NB4 (cell line): ENCODE data around the gene DCTN2.

Experiments
- DNase-seq: peaks from one replicate; pipeline ENCODE4 v3.0.0; 2010; ENCODE audit warnings: low read depth
- H3K4me3 ChIP-seq: one replicate; pipeline ENCODE4 v1.5.1; 2011; ENCODE audit warnings: mild to moderate bottlenecking, low read depth, low read length, moderate library complexity
- CTCF ChIP-seq: IDR thresholded peaks from one replicate; pipeline ENCODE4 v1.5.1; 2012; ENCODE audit warnings: low read depth, low read length
- MYC ChIP-seq: IDR thresholded peaks from 2 replicates; pipeline ENCODE4 v1.6.1; 2011; ENCODE audit warnings: low read depth, low read length
- POLR2A ChIP-seq: IDR thresholded peaks from 2 replicates; pipeline ENCODE4 v1.6.1; 2011; ENCODE audit warnings: mild to moderate bottlenecking; ENCODE audit not compliant: insufficient read length; ENCODE audit errors: extremely low read depth
- TF ChIP-seq, protein P1 (sequence below): IDR thresholded peaks from 2 replicates; pipeline ENCODE4 v1.6.1; 2011; ENCODE audit warnings: low read depth, low read length

DCTN2 gene

GRCh38 chr12:57552306-57552651, 5.3 kb upstream of the DCTN2 start:
- no peak for DNase-seq
- H3K4me3 ChIP-seq = no peak overlapping the region
- no peak for TF ChIP-seq CTCF

DNA sequence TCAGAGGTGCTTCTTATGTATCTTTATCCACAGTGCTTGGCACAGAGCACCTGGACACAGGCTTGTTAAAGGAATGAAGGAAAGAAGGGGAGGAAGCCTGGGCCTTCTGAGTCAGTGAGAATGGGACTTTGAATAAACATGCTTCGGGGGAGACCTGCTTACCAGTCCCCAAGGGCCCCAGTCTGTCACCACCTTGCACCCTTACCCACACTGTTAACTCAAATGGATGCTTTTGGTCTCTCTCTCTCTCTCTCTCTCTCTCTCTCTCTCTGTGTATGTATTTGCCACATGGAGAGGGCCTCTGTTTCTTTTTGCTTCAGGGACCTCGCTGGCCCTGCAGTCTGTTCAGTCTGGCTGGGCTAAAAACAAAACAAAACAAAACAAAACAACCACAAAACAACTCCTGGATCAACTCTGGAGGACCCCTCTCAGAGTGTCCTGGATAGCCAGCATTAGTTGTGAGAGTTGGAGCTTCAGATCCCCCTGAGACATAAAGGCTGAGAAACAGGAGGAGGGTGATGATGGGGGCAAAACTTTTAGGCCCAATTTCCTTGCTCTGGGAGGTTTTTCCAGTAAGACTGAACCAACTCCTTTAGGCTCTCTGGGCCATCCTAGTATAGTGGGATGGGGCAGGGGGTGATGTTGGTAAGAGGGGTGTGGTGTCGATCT, 4.8 kb upstream of the DCTN2 start:
- DNase-seq = no peak
- no peak for TF ChIP-seq MYC
- TF ChIP-seq, protein P1, sequence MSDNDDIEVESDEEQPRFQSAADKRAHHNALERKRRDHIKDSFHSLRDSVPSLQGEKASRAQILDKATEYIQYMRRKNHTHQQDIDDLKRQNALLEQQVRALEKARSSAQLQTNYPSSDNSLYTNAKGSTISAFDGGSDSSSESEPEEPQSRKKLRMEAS = no peak
- no peak for TF ChIP-seq CTCF
- no peak for TF ChIP-seq POLR2A
- H3K4me3 ChIP-seq = no peak overlapping the region

- no peak overlapping the region for H3K4me3 ChIP-seq
- no peak for DNase-seq
- TF ChIP-seq MYC (no peak), CTCF (no peak), POLR2A (no peak)
- TF ChIP-seq, protein P1 = no peak
Measured at GRCh38 chr12:57550641-57551549, 3.9 kb upstream of the DCTN2 start.

DNA sequence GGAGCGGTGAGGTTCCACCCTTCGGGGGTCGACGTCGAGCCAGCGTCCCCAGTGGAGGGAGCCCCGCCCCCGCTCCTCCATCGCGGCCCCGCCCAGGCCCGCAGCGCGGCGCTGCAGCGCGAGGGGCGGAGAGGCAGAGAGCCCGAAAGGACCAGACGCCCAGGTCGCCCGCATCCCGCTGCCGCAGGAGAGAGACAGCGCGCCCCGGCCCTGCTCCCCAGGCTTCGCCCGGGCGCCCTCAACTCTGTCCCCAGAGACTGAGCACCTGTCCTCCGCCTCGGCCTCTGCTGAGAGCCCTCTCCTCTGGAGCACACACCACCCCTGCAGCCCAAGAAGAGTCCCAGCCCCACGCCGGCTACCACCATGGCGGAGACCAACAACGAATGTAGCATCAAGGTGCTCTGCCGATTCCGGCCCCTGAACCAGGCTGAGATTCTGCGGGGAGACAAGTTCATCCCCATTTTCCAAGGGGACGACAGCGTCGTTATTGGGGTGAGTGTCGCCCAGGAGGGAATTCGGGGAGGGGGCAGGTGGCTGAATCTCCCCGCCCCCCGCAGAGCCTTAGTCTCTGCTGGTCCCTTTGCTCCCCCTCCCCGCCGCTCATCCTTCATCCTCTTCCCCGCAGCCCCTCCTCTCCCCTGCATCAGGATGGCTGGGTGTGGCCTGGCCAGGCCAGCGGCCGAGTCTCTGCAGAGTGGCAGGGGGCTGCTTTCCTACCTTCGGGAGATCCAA, 3.1 kb upstream of the DCTN2 start, which contains the start of gene KIF5A:
KIF5A (plus strand) TSS at position 136 of the 732 bp plus-strand sequence; CDS start at position 364, 228 bp downstream.
- H3K4me3 ChIP-seq = no peak within 1 kb of the TSS
- no peak for TF ChIP-seq MYC
- TF ChIP-seq, protein P1 = no peak
- TF ChIP-seq POLR2A = no peak
- no peak for TF ChIP-seq CTCF
- no peak for DNase-seq

DNA sequence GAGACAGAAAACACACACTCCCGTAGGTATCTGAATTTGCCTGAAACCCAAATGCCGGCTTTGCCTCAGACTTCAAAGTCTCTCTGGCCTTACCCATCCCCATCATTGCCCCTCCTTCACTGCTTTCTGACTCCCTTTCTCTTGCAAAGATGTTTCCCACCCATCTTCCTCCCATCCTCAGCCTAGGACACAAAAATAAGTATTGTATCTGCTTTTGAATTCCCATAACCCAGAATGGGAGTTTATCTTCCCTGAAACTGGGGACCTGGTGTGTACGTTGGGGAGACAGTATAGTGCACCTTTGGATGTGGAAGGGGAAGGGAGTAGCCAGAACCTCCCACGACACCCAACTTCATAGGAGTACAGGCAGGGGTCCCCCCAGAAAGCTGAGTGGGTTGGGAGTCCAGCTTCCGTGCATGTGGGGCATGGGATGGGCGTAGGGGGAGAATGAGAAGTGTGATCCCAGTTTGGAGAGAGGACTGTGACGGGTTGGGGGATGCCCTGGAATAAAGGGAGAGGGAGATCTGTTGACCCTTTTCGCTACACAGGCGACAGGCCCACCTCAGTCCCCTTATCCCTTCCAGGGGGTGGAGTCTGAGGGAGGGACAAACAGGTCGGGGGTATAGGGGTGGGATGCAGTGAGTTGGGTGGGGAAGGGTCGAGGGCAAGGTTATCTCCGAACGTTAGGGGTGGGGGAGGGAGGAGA, 2.4 kb upstream of the DCTN2 start:
- TF ChIP-seq MYC (no peak), CTCF (no peak)
- TF ChIP-seq, protein P1 = no peak
- H3K4me3 ChIP-seq = no peak overlapping the region
- no peak for DNase-seq
